B cell (primary cell): Measurements from ENCODE around the gene TPRN. TPM values are rescaled to one million over a fixed set of nuclear protein-coding genes. Genes with fewer than 3 reads are reported as not detected.

Source experiments
- ATAC-seq: fragments of 200-7000 bp; cut with Tn5 transposase; one replicate; pipeline ENCODE4 v1.10.0; 2021; ENCODE audit warnings: low read depth, mild to moderate bottlenecking, moderate number of reproducible peaks, moderate library complexity
- CTCF ChIA-PET: fragments of 350-600 bp; sonication (Branson Sonifier 250); formaldehyde crosslinking; loops from one replicate; lab custom pipeline; 2021; ENCODE audit warnings: antibody characterized with exemption, inconsistent platforms; lab: Charles Lee
- POLR2A ChIA-PET: fragments of 350-600 bp; sonication (Branson Sonifier 250); formaldehyde crosslinking; loops from one replicate; lab custom pipeline; 2021; ENCODE audit warnings: antibody characterized with exemption; lab: Charles Lee
- DNase-seq: peaks from one replicate; pipeline ENCODE4 v3.0.0; 2013
- H2AFZ ChIP-seq: 2 replicates; pipeline ENCODE4 v1.6.1; 2012; ENCODE audit warnings: mild to moderate bottlenecking, low read depth, low read length; ENCODE audit not compliant: insufficient read depth, poor library complexity, severe bottlenecking
- H3K27ac ChIP-seq, 2 donors: 1 replicate in 1 of 2; 2 replicates in 1 of 2; pipeline ENCODE4 v1.5.1; 2012 to 2013; ENCODE audit warnings: low read length in 2 of 2, mild to moderate bottlenecking in 2 of 2, moderate library complexity in 1 of 2
- H3K27me3 ChIP-seq, 4 experiments: fragments of 200-600 bp in 1 of 4; sonication (generic) in 1 of 4; replicated peaks in 1 of 4; 1 replicate in 2 of 4; 2 replicates in 2 of 4; pipeline versions ENCODE4 v1.6.1 to v1.7.0; 2013 to 2016; ENCODE audit warnings: low read length in 3 of 4, mild to moderate bottlenecking in 2 of 4, mixed read lengths in 1 of 4, moderate library complexity in 1 of 4; ENCODE audit not compliant: insufficient read depth in 4 of 4, control insufficient read depth in 3 of 4; ENCODE audit errors: control extremely low read depth in 1 of 4
- H3K36me3 ChIP-seq, 2 experiments: replicated peaks in 1 of 2; 1 replicate in 1 of 2; 2 replicates in 1 of 2; pipeline versions ENCODE4 v1.6.1 to v1.7.1; 2013; ENCODE audit warnings: low read length in 1 of 2; ENCODE audit not compliant: insufficient read depth in 2 of 2, control insufficient read depth in 1 of 2; ENCODE audit errors: control extremely low read depth in 1 of 2, extremely low read depth in 1 of 2
- H3K4me1 ChIP-seq, 2 donors: fragments of 200-600 bp in 1 of 2; sonication (generic) in 1 of 2; 1 replicate in 1 of 2; 2 replicates in 1 of 2; pipeline versions ENCODE4 v1.5.1 to v1.6.1; 2013 to 2017; ENCODE audit warnings: low read length in 2 of 2; ENCODE audit not compliant: control insufficient read depth in 2 of 2, insufficient read depth in 2 of 2
- H3K4me2 ChIP-seq: replicated peaks from 2 replicates; pipeline ENCODE3; 2012; ENCODE audit warnings: mild to moderate bottlenecking, low read depth, low read length; ENCODE audit not compliant: poor library complexity, severe bottlenecking
- H3K4me3 ChIP-seq, 5 experiments: fragments of 200-600 bp in 1 of 5; sonication (generic) in 1 of 5; 1 replicate in 3 of 5; 2 replicates in 2 of 5; pipeline versions ENCODE4 v1.5.1 to v1.7.0; 2011 to 2016; ENCODE audit warnings: low read length in 4 of 5, mild to moderate bottlenecking in 4 of 5, low read depth in 2 of 5, control low read depth in 1 of 5, moderate library complexity in 1 of 5; ENCODE audit not compliant: insufficient read depth in 1 of 5; ENCODE audit errors: control extremely low read depth in 1 of 5, extremely low read depth in 1 of 5
- H3K79me2 ChIP-seq: fragments of 200-600 bp; sonication (generic); one replicate; pipeline ENCODE4 v1.6.0; 2016; ENCODE audit warnings: low read length; ENCODE audit not compliant: control insufficient read depth, insufficient read depth
- H3K9ac ChIP-seq: fragments of 200-600 bp; sonication (generic); 2 replicates; pipeline ENCODE4 v1.6.1; 2017; ENCODE audit warnings: mild to moderate bottlenecking, low read length, moderate library complexity
- H3K9me3 ChIP-seq, 3 donors: one replicate each; pipeline versions ENCODE4 v1.6.1 to v1.7.1; 2013; ENCODE audit warnings: low read length in 2 of 3; ENCODE audit not compliant: control insufficient read depth in 2 of 3, insufficient read depth in 1 of 3; ENCODE audit errors: control extremely low read depth in 1 of 3
- H4K20me1 ChIP-seq: 2 replicates; pipeline ENCODE4 v1.6.0; 2012; ENCODE audit warnings: mild to moderate bottlenecking, low read length; ENCODE audit not compliant: insufficient read depth, control insufficient read depth, poor library complexity, severe bottlenecking
- H3K27ac Mint-ChIP-seq: one replicate; pipeline ENCODE4 v1.8.0; 2021; ENCODE audit warnings: mixed read lengths
- H3K27me3 Mint-ChIP-seq: one replicate; pipeline ENCODE4 v1.8.0; 2021; ENCODE audit warnings: mixed read lengths
- H3K4me1 Mint-ChIP-seq: one replicate; pipeline ENCODE4 v1.8.0; 2021; ENCODE audit warnings: mixed read lengths
- H3K4me3 Mint-ChIP-seq: one replicate; pipeline ENCODE4 v1.8.0; 2021; ENCODE audit warnings: mixed read lengths
- H3K9me3 Mint-ChIP-seq: one replicate; pipeline ENCODE4 v1.8.0; 2022; ENCODE audit warnings: mixed read lengths; ENCODE audit not compliant: insufficient read depth
- EZH2 ChIP-seq: IDR thresholded peaks from 2 replicates; pipeline ENCODE4 v1.6.1; 2012; ENCODE audit warnings: borderline replicate concordance, low read depth, mild to moderate bottlenecking, moderate library complexity, low read length; ENCODE audit not compliant: insufficient read depth, poor library complexity, severe bottlenecking
- WGBS: methylation state at CpG from one replicate; pipeline ENCODE4 v1.1.5; 2013; ENCODE audit warnings: missing lambda C conversion rate; ENCODE audit not compliant: insufficient coverage; 5-methylcytosine and 5-hydroxymethylcytosine counted together
- intact Hi-C: fragments of 100-400 bp; cut with micrococcal nuclease; formaldehyde crosslinking; loops from one replicate; pipeline ENCODE4 v1.10.0; 2022
- polyA plus RNA-seq: library from polyadenylated mRNA; depleted of rRNA; stranded (reverse); fragments of >200 nt; gene quantifications from 2 replicates; pipeline ENCODE4 v1.2.3, GENCODE V29; 2012
- total RNA-seq, 2 donors: library from RNA; stranded (reverse); fragments of 120-200 nt in 1 of 2; gene quantifications; 1 replicate in 1 of 2; 2 replicates in 1 of 2; pipeline versions ENCODE4 v1.2.3 to v1.2.4, GENCODE V29; 2013 to 2022
- TF ChIP-seq, protein P1 (sequence below): fragments of 200-600 bp; IDR thresholded peaks from one replicate; pipeline ENCODE4 v1.8.0; 2022; ENCODE audit warnings: antibody characterized with exemption, mild to moderate bottlenecking

Gene TPRN
- total and polyA plus RNA-seq, 2 donors (not counting 1 experiment from before 2014, with no cell fraction given): 5.7 to 16.3 TPM

GRCh38 chr9:137176302-137177182, 24.0 kb downstream of the TPRN start:
- H3K9me3 ChIP-seq: peaks cover 0 to under 1% (median 0%) of the 10 kb centered on the region in 3 donors
- no peak overlapping the region for H3K27ac ChIP-seq
- peaks cover 14% of the 10 kb centered on the region for H4K20me1 ChIP-seq
- ChIA-PET POLR2A (interaction anchor here (0.5 to 0.6 kb wide), 2 partner anchors 14 to 25 kb away, joined by 3 to 4 read pairs; no protein-coding TSS in a partner anchor), CTCF (interaction anchor here (0.9 to 2.1 kb wide), 6 partner anchors 12 to 62 kb away, joined by 3 to 6 read pairs (median 4); partner anchors contain the start of genes ANAPC2, RNF224 and SSNA1)
- peaks cover 6% of the 10 kb centered on the region for H3K4me1 Mint-ChIP-seq
- H2AFZ ChIP-seq: no peak overlapping the region
- H3K9me3 Mint-ChIP-seq: no peaks in the 10 kb centered on the region
- H3K27me3 ChIP-seq: peaks cover 0 to 18% (median 5%) of the 10 kb centered on the region in 4 experiments
- TF ChIP-seq EZH2: no peak
- TF ChIP-seq, protein P1, sequence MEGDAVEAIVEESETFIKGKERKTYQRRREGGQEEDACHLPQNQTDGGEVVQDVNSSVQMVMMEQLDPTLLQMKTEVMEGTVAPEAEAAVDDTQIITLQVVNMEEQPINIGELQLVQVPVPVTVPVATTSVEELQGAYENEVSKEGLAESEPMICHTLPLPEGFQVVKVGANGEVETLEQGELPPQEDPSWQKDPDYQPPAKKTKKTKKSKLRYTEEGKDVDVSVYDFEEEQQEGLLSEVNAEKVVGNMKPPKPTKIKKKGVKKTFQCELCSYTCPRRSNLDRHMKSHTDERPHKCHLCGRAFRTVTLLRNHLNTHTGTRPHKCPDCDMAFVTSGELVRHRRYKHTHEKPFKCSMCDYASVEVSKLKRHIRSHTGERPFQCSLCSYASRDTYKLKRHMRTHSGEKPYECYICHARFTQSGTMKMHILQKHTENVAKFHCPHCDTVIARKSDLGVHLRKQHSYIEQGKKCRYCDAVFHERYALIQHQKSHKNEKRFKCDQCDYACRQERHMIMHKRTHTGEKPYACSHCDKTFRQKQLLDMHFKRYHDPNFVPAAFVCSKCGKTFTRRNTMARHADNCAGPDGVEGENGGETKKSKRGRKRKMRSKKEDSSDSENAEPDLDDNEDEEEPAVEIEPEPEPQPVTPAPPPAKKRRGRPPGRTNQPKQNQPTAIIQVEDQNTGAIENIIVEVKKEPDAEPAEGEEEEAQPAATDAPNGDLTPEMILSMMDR: peak; percentile 48
- 69% methylated on average over 17 of the region's 17 CpGs for WGBS
- H3K27ac Mint-ChIP-seq: no peak overlapping the region
- H3K36me3 ChIP-seq: peaks cover 0 to 34% of the 10 kb centered on the region in 2 experiments
- no peak overlapping the region for H3K4me2 ChIP-seq
- H3K27me3 Mint-ChIP-seq: no peaks in the 10 kb centered on the region
- ATAC-seq: peak; percentile 60
- peaks cover 7 to 9% of the 10 kb centered on the region in 2 donors for H3K4me1 ChIP-seq
- DNase-seq: peak; percentile 50
- intact Hi-C loops: no loop called here
- H3K9ac ChIP-seq: no peak overlapping the region
- no peak overlapping the region for H3K4me3 Mint-ChIP-seq
- H3K4me3 ChIP-seq: no peak overlapping the region
- no peaks in the 10 kb centered on the region for H3K79me2 ChIP-seq
